GM21367 (cell line): ENCODE measurements around the gene ANAPC4.

Experiments
- ATAC-seq: cut with Tn5 transposase; IDR thresholded peaks from one replicate; pipeline ENCODE4 v1.9.1; 2021; ENCODE audit not compliant: unreplicated experiment

The ANAPC4 gene

DNA sequence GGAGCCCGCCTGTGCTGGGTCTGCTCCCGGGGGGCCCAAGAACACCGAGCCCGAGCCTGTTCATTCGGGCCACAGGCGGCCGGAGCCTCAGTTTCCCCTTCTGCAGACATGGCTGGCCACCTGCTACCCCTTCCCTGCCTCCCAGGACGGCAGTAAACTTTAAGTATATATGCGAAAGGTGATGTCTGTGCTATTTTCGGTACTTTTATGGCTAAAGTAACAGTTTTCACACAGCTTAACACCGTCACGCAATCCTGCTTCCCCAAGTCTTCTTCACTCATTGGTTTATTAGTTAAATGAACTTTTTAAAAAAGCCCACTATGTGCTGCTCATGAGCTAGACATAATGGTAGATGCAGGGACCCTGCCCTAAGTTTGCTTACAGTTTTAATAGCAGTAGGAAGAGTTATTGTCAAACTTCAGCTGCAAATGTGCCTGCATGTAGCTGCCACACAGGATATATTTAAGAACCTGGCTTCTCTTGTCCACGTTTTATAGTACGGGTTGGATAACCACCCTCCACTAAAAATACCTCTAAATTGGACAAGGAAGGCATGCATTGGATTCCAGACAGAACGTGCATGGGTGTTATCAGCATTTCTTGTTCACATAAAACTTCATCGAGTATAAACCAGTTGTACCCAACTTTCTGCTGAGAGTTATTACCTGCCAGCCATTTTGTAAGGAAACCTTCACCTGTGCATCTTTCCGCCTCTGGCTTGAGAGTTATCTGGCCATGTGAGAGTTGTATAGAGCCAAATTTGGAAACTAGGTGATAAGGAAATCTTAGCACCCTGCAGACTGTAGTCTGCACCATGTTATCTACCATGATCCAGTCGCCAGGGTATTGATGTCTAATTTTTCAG is 741 bp downstream of the ANAPC4 start:
- peak; percentile 10 for ATAC-seq

DNA sequence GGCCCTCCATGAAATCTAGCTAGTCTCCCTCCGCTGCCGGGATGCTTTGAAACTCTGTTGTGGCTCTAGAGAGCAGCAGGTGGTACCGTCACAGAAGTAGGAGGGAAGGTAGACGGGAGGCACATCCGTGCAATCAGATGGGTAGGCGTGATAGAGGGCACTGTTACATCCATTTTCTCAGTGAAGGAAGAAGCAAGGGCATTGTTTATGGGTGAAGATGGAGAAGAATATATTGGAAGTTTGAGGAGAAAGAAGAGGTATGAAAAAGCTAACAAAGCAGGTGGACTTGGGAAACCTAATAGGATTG is 1.3 kb downstream of the ANAPC4 start:
- ATAC-seq: no peak

DNA sequence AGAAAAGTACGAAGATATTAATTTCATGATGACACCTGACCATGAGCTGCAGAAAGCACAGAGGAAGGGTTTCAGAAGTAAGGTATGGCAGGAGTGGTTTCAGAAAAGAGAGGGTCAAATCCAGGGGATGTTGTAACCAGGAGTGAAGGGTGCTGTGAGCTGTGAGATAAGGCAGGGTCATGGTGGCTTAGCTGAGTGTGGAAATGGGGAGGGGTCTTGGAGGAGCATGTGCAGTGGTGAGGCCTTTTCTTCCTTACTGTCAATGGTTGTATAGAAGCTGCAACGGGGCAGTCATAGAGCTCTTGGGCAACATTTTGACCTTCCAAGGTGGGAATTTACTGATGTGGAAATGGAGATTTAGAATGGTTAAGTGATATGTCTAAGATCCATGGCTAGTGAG is 2.5 kb downstream of the ANAPC4 start:
- ATAC-seq: no peak

GRCh38 chr4:25383647-25384046 is 6.6 kb downstream of the ANAPC4 start:
- no peak for ATAC-seq

DNA sequence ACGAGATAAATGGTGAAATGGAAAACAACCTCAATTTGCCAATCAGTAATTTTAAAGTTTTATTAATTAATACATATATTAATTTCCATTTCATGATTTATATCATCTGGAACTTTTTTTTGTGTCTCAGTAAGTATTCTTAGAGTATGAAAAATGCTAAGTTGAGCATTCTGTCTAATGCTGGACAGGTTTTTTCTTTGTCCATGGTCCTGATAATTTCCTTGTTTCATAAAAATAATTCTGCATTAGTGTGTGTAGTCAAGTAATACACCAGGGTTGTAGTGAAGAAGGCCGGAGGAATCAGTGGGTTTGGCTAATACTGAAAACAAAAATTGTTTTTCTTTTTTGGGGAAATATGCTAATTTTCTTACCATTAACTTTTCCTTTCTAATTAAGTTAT is 9.9 kb downstream of the ANAPC4 start:
- ATAC-seq: no peak

DNA sequence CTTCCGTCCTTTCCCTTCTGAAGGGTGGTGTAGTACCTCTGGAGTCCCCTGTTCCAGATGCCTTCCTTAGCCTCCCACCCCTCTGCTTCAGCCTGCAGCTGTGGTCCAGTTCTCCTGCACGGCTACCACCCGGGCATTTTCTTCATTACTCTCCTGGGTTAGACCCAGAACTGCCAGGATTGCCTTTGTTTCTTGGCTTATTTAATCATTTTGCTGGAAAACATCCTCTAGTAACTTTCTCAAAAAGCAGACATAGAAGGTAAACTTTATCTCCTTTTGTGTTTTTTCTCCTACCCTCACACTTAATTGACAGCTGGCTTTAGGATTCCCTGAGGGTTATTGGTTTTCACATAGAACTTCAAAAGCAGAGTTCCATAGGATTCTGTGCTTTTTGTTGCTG is 20.2 kb downstream of the ANAPC4 start:
- no peak for ATAC-seq

GRCh38 chr4:25399510-25399909 is 22.4 kb downstream of the ANAPC4 start:
- no peak for ATAC-seq

DNA sequence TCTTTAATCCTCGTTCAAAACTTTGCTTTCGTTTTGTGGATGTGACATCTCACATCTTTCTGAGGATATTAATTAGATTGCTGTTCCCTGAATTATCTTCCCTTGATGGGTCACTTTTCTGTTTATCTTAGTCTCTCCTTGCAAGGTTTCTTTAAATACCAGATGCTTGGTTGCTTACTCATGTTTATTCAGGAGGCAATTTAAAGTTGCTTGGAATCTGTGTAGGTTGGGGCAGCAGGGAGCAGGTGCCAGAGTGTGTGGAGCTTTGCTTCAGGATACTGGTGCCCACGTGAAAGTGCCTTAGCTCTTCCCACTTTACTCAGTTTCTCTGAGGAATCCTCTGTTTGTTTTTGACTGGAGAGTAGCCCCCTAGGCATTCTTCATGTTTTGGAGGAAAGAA is 24.0 kb downstream of the ANAPC4 start:
- no peak for ATAC-seq

DNA sequence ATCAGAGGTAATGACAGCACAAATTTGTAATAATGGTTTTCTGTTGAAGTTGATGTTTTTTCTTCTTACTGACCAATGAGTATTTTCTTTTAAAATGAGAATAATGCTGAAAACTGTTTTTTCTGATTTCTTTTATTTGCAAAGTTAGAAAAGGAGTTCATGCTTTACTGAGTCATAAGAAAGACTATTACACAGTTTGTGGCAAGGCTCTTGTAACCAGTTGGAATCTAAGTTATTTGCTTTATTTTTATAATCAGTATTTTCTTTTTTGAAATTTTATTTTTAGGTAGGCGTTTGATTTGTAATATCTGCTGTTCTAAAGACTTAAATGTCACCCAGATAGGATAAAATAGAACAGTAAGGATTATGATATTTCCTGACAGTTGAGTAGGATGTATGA is 25.5 kb downstream of the ANAPC4 start:
- no peak for ATAC-seq

DNA sequence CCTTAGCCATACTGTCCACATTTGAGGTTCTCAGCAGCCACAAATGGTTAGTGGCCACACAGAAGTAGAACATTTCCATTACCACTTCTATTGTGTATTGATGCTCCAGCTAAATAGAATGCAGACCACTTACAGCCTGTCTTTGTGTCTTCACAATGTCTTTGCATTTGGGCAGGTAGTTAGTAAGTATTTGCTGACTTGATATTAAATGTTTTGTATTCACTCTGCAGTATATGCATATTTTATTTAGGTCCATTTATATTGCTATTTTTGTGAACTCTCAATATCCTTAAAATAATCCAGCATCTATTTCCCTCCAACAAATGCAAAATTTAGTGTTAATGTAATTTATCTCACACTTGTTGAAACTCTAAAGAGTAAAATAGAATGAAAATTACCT is 26.6 kb downstream of the ANAPC4 start:
- no peak for ATAC-seq

DNA sequence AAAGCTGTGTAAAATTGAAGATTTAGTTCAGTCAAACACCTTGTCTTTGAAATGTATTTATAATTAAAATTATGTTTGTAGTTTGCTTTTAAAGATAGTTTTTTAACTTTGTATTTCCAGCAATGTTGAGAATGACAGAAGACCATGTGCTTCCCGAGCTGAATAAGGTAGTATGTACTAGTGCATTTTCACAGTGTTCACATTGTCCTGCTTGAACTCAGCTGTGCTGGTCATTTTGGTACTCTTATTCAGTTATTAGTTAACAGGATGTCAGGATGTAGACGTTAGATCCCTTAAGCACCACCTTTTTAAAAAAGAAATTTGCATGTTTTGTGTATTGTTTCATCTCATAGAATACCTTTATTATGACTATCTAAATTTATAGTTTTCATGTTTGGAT is 28.4 kb downstream of the ANAPC4 start:
- ATAC-seq: no peak

GRCh38 chr4:25406081-25406692 is 29.1 kb downstream of the ANAPC4 start:
- ATAC-seq: no peak

DNA sequence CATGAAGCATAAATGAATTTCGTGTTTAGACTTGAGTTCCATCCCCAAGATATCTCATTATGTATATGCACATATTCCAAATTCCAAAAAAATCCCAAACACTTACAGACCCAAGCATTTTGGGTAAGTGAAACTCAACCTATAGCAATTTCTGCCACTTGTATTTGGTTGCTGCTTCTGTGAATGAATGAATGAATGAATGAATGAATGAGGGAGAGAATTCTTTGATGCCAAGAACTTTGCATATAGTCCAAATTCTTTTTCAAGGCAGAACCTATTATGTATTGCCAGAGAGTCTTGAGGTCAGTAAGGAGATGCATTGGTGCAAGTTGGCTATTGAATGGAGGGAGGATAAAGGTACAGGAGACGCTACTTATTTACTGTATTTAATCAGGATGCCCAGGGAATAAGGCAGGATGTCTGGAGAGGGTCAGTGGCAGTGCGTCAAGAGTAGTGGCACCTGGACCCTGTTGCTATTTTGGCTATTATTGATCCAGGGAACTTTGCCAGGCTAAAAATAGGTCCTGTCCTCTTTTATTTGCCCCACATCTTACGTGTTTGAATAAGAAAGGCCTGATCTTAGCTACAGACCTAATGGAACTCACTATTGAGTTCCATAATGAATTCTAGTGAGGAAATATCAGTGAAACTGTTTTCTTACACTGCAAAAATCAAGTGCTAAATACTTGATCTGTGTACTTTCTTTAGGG is 33.9 kb downstream of the ANAPC4 start:
- ATAC-seq: no peak

- ATAC-seq: no peak
Measured at GRCh38 chr4:25413261-25413660, 36.2 kb downstream of the ANAPC4 start.

DNA sequence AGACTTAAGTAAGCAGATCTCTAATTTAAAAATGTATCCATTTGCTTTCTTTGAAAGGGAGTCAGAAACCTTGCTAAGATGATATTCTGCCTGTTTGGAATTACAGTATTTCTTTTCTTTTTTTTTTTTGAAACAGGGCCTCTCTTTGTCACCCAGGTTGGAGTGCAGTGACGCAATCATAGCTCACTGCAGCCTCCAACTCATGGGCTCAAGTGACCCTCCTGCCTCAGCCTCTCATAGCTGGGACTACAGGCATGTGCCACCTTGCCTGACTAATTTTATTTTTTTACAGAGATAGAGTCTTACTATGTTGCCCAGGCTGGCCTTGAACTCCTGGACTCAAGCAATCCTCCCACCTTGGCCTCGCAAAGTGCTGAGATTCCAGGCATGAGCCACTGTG is 40.0 kb downstream of the ANAPC4 start:
- ATAC-seq: no peak

- ATAC-seq: no peak
Measured at GRCh38 chr4:25420931-25421330, 43.9 kb downstream of the ANAPC4 start.

DNA sequence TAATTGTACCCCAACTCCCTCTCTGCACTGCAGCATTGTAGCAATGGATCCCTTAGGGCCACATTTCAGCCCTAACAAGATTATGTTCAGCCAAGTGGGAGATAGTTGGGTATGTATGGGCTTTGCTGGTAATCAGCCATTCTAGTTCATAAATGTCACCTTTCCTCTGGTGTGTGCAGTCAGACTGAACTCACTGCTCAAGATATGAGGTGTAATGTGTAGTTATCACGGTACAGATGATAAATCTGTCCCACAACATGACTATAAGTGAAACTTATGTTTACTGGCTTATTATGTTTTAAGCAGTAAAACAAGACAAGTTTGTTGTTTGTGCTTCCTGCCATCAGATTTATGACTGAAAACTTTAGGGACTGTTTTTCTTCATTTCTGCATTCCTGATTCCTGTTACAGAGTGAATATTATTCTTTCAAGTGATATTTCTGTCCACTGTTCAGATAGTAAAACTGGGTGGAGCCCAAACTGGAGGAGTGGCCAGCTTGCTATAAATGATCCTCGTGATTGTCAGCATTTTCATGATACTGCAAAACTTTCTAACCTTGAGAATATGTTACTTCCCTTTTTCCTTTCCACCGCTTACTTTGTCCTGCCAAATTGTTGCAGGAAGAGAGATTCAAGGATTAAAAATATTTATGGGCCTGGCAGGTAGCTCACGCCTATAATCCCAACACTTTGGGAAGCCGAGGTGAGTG is 44.9 kb downstream of the ANAPC4 start:
- ATAC-seq: no peak

GRCh38 chr4:25423548-25423947 is 46.5 kb downstream of the ANAPC4 start:
- ATAC-seq: no peak

DNA sequence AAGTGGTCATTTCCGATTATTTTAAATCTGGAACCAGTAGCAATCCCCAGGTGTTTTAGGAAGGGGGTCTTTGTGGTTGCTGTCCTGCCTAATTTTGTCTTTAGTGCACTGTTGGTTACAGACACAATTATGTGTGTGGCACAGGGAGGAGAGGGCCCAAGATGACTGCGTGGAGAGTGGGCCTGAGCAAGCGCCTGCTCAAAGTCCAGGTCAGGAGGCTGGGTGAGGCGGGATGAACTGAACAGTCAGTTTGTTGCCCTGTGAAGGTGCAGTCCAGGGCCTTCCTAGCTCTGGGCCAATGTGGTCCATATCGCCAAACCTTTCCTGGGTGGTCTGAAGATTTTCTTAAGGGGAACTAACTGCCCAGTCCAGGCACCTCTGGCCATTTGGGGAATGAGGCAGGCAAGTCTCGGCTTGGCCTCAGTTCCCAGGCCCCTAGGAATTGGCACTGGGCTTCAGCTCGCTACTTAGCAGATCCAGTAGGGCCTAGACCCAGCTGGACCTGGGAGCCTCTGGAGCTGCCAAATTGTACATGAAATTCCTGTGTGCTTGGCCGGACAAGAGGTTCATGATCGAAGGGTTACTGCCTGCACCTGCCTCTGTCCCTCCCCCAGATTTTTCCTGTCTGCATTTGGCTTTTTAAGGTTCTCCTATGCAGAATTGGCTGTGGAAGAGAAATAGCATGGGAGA is 47.6 kb downstream of the ANAPC4 start:
- ATAC-seq: no peak

GRCh38 chr4:25425361-25425760 is 48.3 kb downstream of the ANAPC4 start:
- ATAC-seq: no peak

DNA sequence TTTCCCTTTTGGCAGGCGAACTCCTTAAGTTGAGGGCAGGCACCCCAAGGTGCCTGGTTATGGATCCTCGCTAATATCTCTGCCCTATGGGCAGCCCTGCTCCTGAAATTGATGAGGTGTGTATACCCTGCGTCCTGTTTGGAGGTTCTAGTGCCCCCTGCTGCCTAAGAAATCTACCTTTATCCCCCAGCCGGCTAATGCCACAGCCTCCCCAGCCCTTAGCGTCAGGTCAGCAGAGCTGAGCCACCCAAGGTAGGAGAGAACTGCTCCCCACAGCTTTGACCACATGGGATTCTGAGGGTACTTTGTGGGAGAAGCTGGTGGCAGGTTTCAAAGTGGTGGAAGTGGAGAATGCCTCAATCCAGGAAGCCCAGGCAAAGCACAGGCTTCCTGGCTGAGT is 50.8 kb downstream of the ANAPC4 start:
- ATAC-seq: no peak
